ENCODE data around the gene DIO3.

The DIO3 gene

GRCh38 chr14:101599234-101599885 lies 38.1 kb downstream of the DIO3 start:
- no peak for TF ChIP-seq CTCF (conservative IDR thresholded peaks at IDR 0.05; ENCODE audit: low read length)
- no peak for DNase-seq (ENCODE audit: low read depth)
- no peak overlapping the region for H3K4me3 ChIP-seq (ENCODE audit: low read length)

GRCh38 chr14:101600336-101600890 lies 39.1 kb downstream of the DIO3 start:
- no peak overlapping the region for H3K4me3 ChIP-seq (ENCODE audit: low read length)
- no peak for DNase-seq (ENCODE audit: low read depth)
- TF ChIP-seq CTCF (conservative IDR thresholded peaks at IDR 0.05; ENCODE audit: low read length): no peak

GRCh38 chr14:101600891-101601605 lies 39.8 kb downstream of the DIO3 start:
- no peak overlapping the region for H3K4me3 ChIP-seq (ENCODE audit: low read length)
- DNase-seq (ENCODE audit: low read depth): no peak
- no peak for TF ChIP-seq CTCF (conservative IDR thresholded peaks at IDR 0.05; ENCODE audit: low read length)

- H3K4me3 ChIP-seq (ENCODE audit: low read length): no peak overlapping the region
- no peak for DNase-seq (ENCODE audit: low read depth)
- TF ChIP-seq CTCF (conservative IDR thresholded peaks at IDR 0.05; ENCODE audit: low read length): no peak
Measured at GRCh38 chr14:101601606-101602465, 40.5 kb downstream of the DIO3 start.

GRCh38 chr14:101602466-101602840 lies 41.2 kb downstream of the DIO3 start:
- DNase-seq (ENCODE audit: low read depth): no peak
- H3K4me3 ChIP-seq (ENCODE audit: low read length): no peak overlapping the region
- TF ChIP-seq CTCF (conservative IDR thresholded peaks at IDR 0.05; ENCODE audit: low read length): no peak

GRCh38 chr14:101603096-101603495 lies 41.8 kb downstream of the DIO3 start:
- TF ChIP-seq CTCF (conservative IDR thresholded peaks at IDR 0.05; ENCODE audit: low read length): no peak
- H3K4me3 ChIP-seq (ENCODE audit: low read length): no peak overlapping the region
- DNase-seq (ENCODE audit: low read depth): no peak

All from AG10803 (cell line).